Measurements from ENCODE around the gene LARGE2.
A peak's percentile ranks its signal among the peaks of the same experiment; 100 is the strongest.

The LARGE2 gene

GRCh38 chr11:45922425-45923082 is at the start of gene LARGE2:
Gene LARGE2 (plus strand): TSS chr11:45922656. CDS start chr11:45922883, 227 bp downstream.
- DNase-seq (ENCODE audit: low spot score), result no peak

- no peak for DNase-seq (ENCODE audit: low spot score)
These were observed 46.1 kb upstream of the LARGE2 start for GRCh38 chr11:45876401-45876800.

- no peak for DNase-seq (ENCODE audit: low spot score)
These were observed 45.2 kb upstream of the LARGE2 start for GRCh38 chr11:45877221-45877620.

GRCh38 chr11:45877845-45878244 is 44.6 kb upstream of the LARGE2 start:
- no peak for DNase-seq (ENCODE audit: low spot score)

- DNase-seq (ENCODE audit: low spot score), result peak; percentile 42
These were observed 42.4 kb upstream of the LARGE2 start for GRCh38 chr11:45879803-45880686.

- no peak for DNase-seq (ENCODE audit: low spot score)
These were observed 41.5 kb upstream of the LARGE2 start for GRCh38 chr11:45880772-45881570.

GRCh38 chr11:45881708-45882368 is 40.6 kb upstream of the LARGE2 start:
- DNase-seq (ENCODE audit: low spot score), result no peak

- no peak for DNase-seq (ENCODE audit: low spot score)
These were observed 37.8 kb upstream of the LARGE2 start for GRCh38 chr11:45884596-45885185.

GRCh38 chr11:45885274-45885920 is 37.1 kb upstream of the LARGE2 start, which contains the start of gene MAPK8IP1:
Gene MAPK8IP1 (plus strand): TSS chr11:45885651. CDS start chr11:45885821, 170 bp downstream.
- DNase-seq (ENCODE audit: low spot score), result peak; percentile 78

- DNase-seq (ENCODE audit: low spot score), result no peak
These were observed 36.3 kb upstream of the LARGE2 start for GRCh38 chr11:45885921-45886721.

- DNase-seq (ENCODE audit: low spot score), result no peak
These were observed 35.5 kb upstream of the LARGE2 start for GRCh38 chr11:45886816-45887520.

GRCh38 chr11:45887587-45887986 is 34.9 kb upstream of the LARGE2 start:
- no peak for DNase-seq (ENCODE audit: low spot score)

GRCh38 chr11:45889555-45889954 is 32.9 kb upstream of the LARGE2 start:
- DNase-seq (ENCODE audit: low spot score), result no peak

GRCh38 chr11:45889966-45890365 is 32.5 kb upstream of the LARGE2 start:
- no peak for DNase-seq (ENCODE audit: low spot score)

GRCh38 chr11:45890886-45891550 is 31.4 kb upstream of the LARGE2 start:
- DNase-seq (ENCODE audit: low spot score), result peak; percentile 23

- no peak for DNase-seq (ENCODE audit: low spot score)
These were observed 29.6 kb upstream of the LARGE2 start for GRCh38 chr11:45892856-45893255.

GRCh38 chr11:45894555-45895247 is 27.8 kb upstream of the LARGE2 start:
- DNase-seq (ENCODE audit: low spot score), result no peak

- no peak for DNase-seq (ENCODE audit: low spot score)
These were observed 26.8 kb upstream of the LARGE2 start for GRCh38 chr11:45895553-45896259.

All from RKO (cell line).